Ishikawa (cell line): Measurements from ENCODE around the gene PIP5K1C.

ENCODE experiments used
- CEBPB ChIP-seq: IDR thresholded peaks from 2 replicates; pipeline ENCODE4 v1.6.1; 2012
- CREB1 ChIP-seq: IDR thresholded peaks from 2 replicates; pipeline ENCODE4 v1.6.1; 2012; ENCODE audit warnings: low read depth
- EGR1 ChIP-seq: IDR thresholded peaks from 2 replicates; pipeline ENCODE4 v1.6.1; 2012
- EP300 ChIP-seq: IDR thresholded peaks from 2 replicates; pipeline ENCODE4 v1.6.1; 2012; ENCODE audit warnings: borderline replicate concordance
- FOXM1 ChIP-seq: IDR thresholded peaks from 2 replicates; pipeline ENCODE4 v1.6.1; 2012; ENCODE audit warnings: low read depth, borderline replicate concordance
- MAX ChIP-seq: IDR thresholded peaks from 2 replicates; pipeline ENCODE4 v1.6.1; 2012
- RAD21 ChIP-seq: IDR thresholded peaks from 2 replicates; pipeline ENCODE4 v1.6.1; 2012; ENCODE audit warnings: low read depth
- REST ChIP-seq: IDR thresholded peaks from 2 replicates; pipeline ENCODE4 v1.6.1; 2012; ENCODE audit warnings: low read depth, mild to moderate bottlenecking
- TAF1 ChIP-seq: IDR thresholded peaks from 2 replicates; pipeline ENCODE4 v1.6.1; 2012; ENCODE audit warnings: low read depth, mild to moderate bottlenecking
- TCF12 ChIP-seq: IDR thresholded peaks from 2 replicates; pipeline ENCODE4 v1.6.1; 2012; ENCODE audit warnings: low read depth
- TEAD4 ChIP-seq: IDR thresholded peaks from 2 replicates; pipeline ENCODE4 v1.6.1; 2012
- YY1 ChIP-seq: IDR thresholded peaks from 2 replicates; pipeline ENCODE4 v1.6.1; 2012; ENCODE audit warnings: low read depth
- ZBTB7A ChIP-seq: IDR thresholded peaks from 2 replicates; pipeline ENCODE4 v1.6.1; 2012; ENCODE audit warnings: low read depth

GRCh38 chr19:3614858-3615505 is 85.3 kb downstream of the PIP5K1C start:
- TF ChIP-seq EP300 (no peak), REST (no peak), MAX (no peak), TEAD4 (no peak), ZBTB7A (0 out of 2 replicates have a peak, but pooled peaks have one; percentile 26), FOXM1 (no peak), EGR1 (no peak), CEBPB (no peak), RAD21 (no peak), YY1 (no peak), TAF1 (no peak), TCF12 (no peak), CREB1 (no peak)
